GM18526 (cell line): ENCODE data around the gene ZMIZ1.

Experiments used
- POLR2A ChIP-seq: IDR thresholded peaks from 3 replicates; pipeline ENCODE4 v1.6.1; 2011; ENCODE audit not compliant: insufficient read length; ENCODE audit errors: extremely low read depth

ZMIZ1 gene

DNA sequence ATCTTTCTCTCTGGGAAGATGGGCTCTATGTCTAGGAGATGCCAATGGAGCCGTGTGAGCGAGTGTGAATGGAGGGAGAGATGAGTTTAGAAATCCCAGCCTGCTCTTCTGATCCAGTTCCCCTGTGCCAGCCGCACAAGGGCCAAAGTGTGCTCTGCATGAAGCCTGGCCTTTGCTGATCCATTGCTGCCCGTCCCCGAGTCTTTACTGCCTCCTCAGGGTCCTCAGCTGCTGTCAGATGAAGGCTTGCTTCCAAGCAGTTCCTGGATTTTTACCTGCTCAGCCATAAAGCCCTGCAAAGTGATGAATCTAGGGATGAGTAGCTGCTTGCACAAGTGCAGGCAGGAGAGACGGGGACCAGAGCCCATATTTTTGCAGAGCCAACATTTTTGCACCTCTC lies 115.9 kb downstream of the ZMIZ1 start:
- TF ChIP-seq POLR2A, result no peak

DNA sequence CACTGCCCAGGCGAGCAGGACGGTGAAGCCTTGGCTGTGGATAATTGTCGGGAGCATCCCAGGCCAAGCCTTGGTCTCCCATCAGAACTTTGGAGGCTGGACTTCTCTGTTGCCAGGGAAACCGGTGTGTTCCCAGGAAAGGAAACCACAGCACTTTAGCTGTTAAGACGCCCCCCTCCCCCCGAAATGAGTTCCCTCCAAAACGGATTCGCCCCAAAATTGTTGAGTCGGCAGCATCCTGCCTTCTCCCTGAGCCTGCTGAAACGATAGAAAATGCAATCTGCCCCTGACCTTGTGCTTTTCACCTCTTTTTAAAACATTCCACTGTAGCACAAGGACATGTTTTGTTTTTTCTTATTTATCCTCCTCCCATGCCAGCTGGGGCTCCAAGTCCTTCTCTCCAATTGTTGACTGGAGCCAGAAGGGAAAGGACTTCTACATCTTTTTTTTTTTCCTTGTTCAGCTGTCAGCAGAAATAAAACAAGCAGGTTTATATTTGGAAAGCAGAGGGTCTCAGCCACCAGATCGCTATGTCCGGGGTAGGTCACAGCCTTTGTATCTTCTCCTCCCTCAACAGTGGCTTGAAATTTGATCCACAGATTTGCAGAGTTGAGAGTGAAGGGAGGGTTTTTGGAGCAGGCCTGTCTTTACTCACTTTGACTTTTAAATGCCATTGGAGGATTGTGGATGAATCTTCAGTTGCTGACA lies 116.5 kb downstream of the ZMIZ1 start:
- no peak for TF ChIP-seq POLR2A

DNA sequence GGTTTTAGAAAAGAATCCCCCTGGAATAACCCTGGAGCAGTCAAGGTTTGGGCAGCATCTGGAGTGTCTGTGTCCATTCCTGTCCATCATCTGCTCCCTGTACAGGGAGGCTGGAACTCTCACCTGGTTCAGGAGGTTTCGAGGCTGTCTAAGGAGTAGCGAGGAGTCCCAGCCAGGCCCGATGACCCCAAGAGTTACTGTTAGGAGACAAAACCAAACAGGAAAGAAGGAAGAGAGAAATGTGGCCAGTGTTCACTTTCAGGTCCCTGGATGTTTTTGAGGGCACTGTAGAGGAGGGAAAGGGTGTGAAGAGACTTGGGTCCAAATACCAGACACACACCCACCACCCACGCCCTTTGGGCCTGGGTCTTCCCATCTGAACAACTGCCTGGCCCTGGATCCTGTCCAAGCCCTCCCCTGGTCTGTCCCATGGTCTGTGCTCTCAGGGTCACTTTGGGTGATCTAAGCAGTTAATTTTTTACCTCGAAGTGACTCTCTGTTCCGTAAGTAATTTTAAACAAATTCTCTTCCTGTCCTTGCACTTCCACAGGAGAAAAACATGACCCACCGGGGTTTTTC lies 117.1 kb downstream of the ZMIZ1 start:
- no peak for TF ChIP-seq POLR2A

GRCh38 chr10:79186486-79187120 lies 117.8 kb downstream of the ZMIZ1 start:
- no peak for TF ChIP-seq POLR2A

GRCh38 chr10:79187121-79187940 lies 118.6 kb downstream of the ZMIZ1 start:
- no peak for TF ChIP-seq POLR2A

- no peak for TF ChIP-seq POLR2A
Measured at GRCh38 chr10:79188154-79188965, 119.6 kb downstream of the ZMIZ1 start.

DNA sequence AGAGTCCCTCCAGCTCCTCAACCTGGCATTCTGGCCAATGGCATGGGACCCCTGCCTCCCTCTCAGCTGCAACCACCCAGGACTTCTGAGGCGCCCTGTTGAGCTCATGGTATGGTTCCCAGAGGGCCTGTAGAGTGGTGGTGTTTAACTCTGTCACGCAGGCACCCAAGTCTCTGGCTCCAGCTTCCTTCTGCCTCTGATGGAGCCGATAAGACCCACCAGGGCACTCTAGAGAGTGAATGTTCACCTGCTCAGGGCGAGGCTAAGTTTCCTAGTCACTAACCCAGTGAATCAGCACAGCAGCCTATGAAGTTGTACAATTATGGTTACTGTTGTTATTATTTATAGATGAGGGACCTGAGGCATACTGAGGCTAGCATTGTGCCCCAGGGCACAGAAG lies 120.4 kb downstream of the ZMIZ1 start:
- TF ChIP-seq POLR2A, result no peak

GRCh38 chr10:79189853-79190435 lies 121.2 kb downstream of the ZMIZ1 start:
- TF ChIP-seq POLR2A, result no peak

DNA sequence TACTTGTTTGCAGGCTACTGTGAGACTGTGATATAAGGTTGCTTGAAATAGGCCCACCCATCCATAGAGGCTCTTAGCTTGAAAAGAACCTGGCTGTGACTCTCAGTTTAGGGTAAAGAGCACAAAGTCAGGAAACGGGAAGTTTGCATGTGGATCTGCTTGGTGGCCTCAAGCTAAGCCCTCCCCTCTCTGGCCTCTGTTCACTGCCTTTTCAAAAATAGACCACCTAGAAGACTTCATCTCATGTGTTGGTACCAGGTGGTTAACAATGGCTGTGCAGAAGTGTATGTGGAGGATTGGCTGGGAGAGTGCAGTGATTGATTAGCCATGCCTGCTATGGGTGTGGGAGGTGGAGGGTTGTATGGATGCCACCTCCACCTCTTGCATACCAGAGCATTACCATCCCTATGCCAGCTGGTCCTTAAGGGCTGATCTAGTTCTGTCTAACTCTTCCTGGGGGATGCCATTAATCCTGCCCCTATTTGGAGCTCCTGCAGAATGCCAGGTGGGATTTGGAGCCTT lies 122.0 kb downstream of the ZMIZ1 start:
- no peak for TF ChIP-seq POLR2A

- TF ChIP-seq POLR2A, result no peak
Measured at GRCh38 chr10:79191951-79192676, 123.3 kb downstream of the ZMIZ1 start.

GRCh38 chr10:79192677-79193003 lies 123.9 kb downstream of the ZMIZ1 start:
- TF ChIP-seq POLR2A, result no peak

DNA sequence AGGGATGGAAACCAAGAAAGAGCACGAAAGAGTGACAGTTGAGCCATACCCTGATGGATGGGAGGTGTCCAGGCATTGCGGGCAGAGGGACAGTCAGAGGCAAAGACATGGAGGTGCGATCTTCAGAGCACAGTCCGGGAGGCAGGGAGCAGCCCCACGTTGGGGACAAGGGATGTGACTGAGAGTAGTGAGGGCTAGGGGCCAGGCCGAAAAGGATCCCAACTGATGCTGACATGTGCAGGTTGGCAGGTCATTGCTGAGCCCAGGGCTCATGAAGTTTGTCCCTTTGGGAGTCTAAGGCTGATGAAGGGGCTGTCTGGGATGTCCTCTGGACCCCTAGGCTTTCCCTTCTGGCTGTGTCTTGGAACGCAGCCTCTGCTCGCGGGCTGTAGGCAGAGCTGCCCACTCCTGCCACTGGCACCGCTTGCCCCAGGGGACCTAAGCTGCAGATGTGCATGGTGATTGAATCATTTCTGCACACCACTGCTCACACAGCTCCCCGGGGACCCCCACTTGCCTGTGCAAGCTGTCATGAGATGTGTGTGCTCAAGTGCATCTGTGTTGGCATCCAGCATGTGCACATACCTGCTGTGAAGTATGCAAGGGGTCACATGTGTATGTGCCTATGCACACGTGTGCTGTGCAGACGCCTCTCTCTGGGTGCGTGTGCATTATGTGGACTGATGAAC lies 125.1 kb downstream of the ZMIZ1 start:
- TF ChIP-seq POLR2A, result no peak

- no peak for TF ChIP-seq POLR2A
Measured at GRCh38 chr10:79195091-79195923, 126.5 kb downstream of the ZMIZ1 start.
